HepG2 (cell line): Measurements from ENCODE around the gene RASSF4. TPM values are rescaled to one million over a fixed set of nuclear protein-coding genes. Genes with fewer than 3 reads are reported as not detected.

ENCODE experiments used
- ATF7 ChIP-seq, 2 experiments: fragments of 450-650 bp in 1 of 2; sonication (generic) in 1 of 2; formaldehyde crosslinking in 1 of 2; IDR thresholded peaks; 2 replicates each; pipeline versions ENCODE4 v1.4.0 to v1.6.1; 2016 to 2020; ENCODE audit warnings: antibody characterized with exemption in 1 of 2, mild to moderate bottlenecking in 1 of 2, missing genetic modification reagents in 1 of 2
- ATF7-NPFF ChIP-seq: sonication (generic); formaldehyde crosslinking; IDR thresholded peaks from 2 replicates; pipeline ENCODE4 v1.8.1; 2023; ENCODE audit warnings: mild to moderate bottlenecking, low read depth, missing genetic modification reagents, moderate library complexity
- GATA4 ChIP-seq: sonication (generic); IDR thresholded peaks from 2 replicates; pipeline ENCODE4 v1.6.1; 2016; ENCODE audit warnings: antibody characterized with exemption, low read depth, borderline replicate concordance
- GTF3A ChIP-seq: sonication (generic); formaldehyde crosslinking; conservative IDR thresholded peaks from 2 replicates; pipeline ENCODE4 v1.4.0; 2020; ENCODE audit warnings: mild to moderate bottlenecking, missing genetic modification reagents
- HIVEP1 ChIP-seq: sonication (generic); formaldehyde crosslinking; IDR thresholded peaks from 2 replicates; pipeline ENCODE4 v1.4.0; 2020; ENCODE audit warnings: mild to moderate bottlenecking, missing genetic modification reagents
- KDM2A ChIP-seq: sonication (generic); formaldehyde crosslinking; IDR thresholded peaks from 2 replicates; pipeline ENCODE4 v1.4.0; 2020; ENCODE audit warnings: low read depth, missing genetic modification reagents, borderline replicate concordance
- LCORL ChIP-seq, 2 experiments: fragments of 450-650 bp in 1 of 2; sonication (generic) in 1 of 2; formaldehyde crosslinking in 1 of 2; IDR thresholded peaks; 2 replicates each; pipeline versions ENCODE4 v1.5.0 to v1.6.1; 2017 to 2020; ENCODE audit warnings: antibody characterized with exemption in 1 of 2, missing genetic modification reagents in 1 of 2
- SETDB1 ChIP-seq: sonication (generic); formaldehyde crosslinking; IDR thresholded peaks from 2 replicates; pipeline ENCODE4 v1.5.1; 2020; ENCODE audit warnings: missing genetic modification reagents, mild to moderate bottlenecking, borderline replicate concordance
- TARDBP ChIP-seq: sonication (generic); formaldehyde crosslinking; IDR thresholded peaks from 2 replicates; pipeline ENCODE4 v1.8.0; 2022; ENCODE audit warnings: mild to moderate bottlenecking, missing genetic modification reagents
- WIZ ChIP-seq: sonication (generic); formaldehyde crosslinking; IDR thresholded peaks from 2 replicates; pipeline ENCODE4 v1.5.1; 2020; ENCODE audit warnings: mild to moderate bottlenecking, missing genetic modification reagents
- ZC3H13 ChIP-seq: sonication (generic); formaldehyde crosslinking; IDR thresholded peaks from 2 replicates; pipeline ENCODE4 v1.8.1; 2023; ENCODE audit warnings: mild to moderate bottlenecking, missing genetic modification reagents, moderate library complexity
- ZNF703 ChIP-seq: sonication (generic); formaldehyde crosslinking; IDR thresholded peaks from 2 replicates; pipeline ENCODE4 v1.5.1; 2020; ENCODE audit warnings: missing genetic modification reagents, mild to moderate bottlenecking, moderate library complexity, borderline replicate concordance
- ZNF768 ChIP-seq: sonication (generic); formaldehyde crosslinking; IDR thresholded peaks from 2 replicates; pipeline ENCODE4 v1.4.0; 2020; ENCODE audit warnings: missing genetic modification reagents
- ZNF816 ChIP-seq: sonication (generic); formaldehyde crosslinking; IDR thresholded peaks from 2 replicates; pipeline ENCODE4 v1.8.0; 2022; ENCODE audit warnings: missing genetic modification reagents, mild to moderate bottlenecking, borderline replicate concordance
- polyA plus RNA-seq, 8 experiments: library from polyadenylated mRNA; depleted of rRNA in 3 of 8; stranded (reverse) in 7 of 8; unstranded in 1 of 8; fragments of >200 nt; fragmentation: Illumina TruSeq in 4 of 8; extraction: Trizol in 4 of 8; gene quantifications; 2 replicates each; pipeline versions ENCODE4 v1.2.1 to v1.2.3, GENCODE V29; 2011 to 2016; ENCODE audit warnings: low read depth in 4 of 8, missing spikeins in 1 of 8, mixed read lengths in 1 of 8; ENCODE audit not compliant: insufficient read depth in 1 of 8
- total RNA-seq, 5 experiments: library from RNA; depleted of rRNA; stranded (reverse); fragments of >200 nt; fragmentation: Illumina TruSeq; extraction: Trizol; gene quantifications; 2 replicates each; pipeline ENCODE4 v1.2.3, GENCODE V29; 2016; ENCODE audit warnings: low read depth in 1 of 5
- TF ChIP-seq, protein P1 (sequence below): sonication (generic); formaldehyde crosslinking; IDR thresholded peaks from 2 replicates; pipeline ENCODE4 v1.5.1; 2020; ENCODE audit warnings: missing genetic modification reagents, mild to moderate bottlenecking, borderline replicate concordance
- TF ChIP-seq, protein P2 (sequence below): sonication (generic); formaldehyde crosslinking; IDR thresholded peaks from 2 replicates; pipeline ENCODE4 v1.5.0; 2020; ENCODE audit warnings: mild to moderate bottlenecking, missing genetic modification reagents, moderate library complexity
- TF ChIP-seq, protein P3 (sequence below): sonication (generic); formaldehyde crosslinking; IDR thresholded peaks from 2 replicates; pipeline ENCODE4 v1.4.0; 2020; ENCODE audit warnings: low read depth, missing genetic modification reagents

RASSF4 gene
- total and polyA plus RNA-seq, 2 of the 13 experiments (the other 11 are each of a cell fraction or from before 2014, with no cell fraction given), result 34.0 to 51.7 TPM

DNA sequence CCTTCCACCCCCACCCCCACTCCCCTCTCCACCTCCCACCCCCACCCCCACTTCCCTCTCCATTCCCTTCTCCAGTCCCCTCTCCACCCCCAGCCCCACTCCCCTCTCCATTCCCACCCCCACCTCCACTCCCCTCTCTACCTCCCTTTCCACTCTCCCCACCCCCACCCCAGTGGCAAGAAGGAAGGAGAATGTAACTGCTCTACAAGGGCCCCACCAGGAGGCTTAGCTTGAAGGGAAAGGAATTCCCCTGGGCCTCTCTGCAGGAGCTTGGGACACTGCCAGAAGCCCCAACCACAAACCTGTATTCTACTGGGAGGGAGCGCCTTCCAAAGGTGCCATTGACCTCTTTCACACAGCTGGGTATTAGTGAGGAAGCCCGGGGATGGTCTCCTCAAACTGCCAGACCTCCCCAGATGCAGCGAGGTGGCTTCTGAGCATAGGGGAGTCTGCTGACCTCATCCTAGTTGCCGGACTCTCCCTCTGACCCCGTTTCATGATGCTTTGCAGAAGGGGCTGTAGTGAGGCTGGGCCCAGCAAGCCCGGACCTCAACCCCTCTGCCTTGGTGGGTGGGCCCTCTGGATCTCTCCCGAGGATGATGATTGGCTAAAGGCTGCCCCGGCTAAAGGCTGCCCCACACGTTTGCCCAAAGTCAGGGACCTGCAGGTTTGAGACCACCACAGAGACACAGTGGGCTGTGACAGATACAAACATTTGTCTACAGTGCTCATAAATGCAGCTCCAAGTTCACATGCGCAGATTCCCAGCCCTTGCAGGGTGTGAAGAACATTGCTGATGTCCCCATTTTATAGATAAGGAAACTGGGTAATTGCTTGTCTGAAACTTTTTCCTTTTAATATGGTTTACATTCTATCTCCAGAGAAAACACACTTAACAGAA lies 16.1 kb downstream of the RASSF4 start (continued):
- TF ChIP-seq WIZ (CRISPR knock-in tag) (no peak; the same call in 1 of the 2 replicates), ZNF816 (CRISPR knock-in tag) (no peak; the same call in 1 of the 2 replicates), TARDBP (CRISPR knock-in tag) (peak; percentile 16; the same call in 1 of the 2 replicates), ATF7-NPFF (CRISPR knock-in tag) (no peak), KDM2A (CRISPR knock-in tag) (peak; percentile 80), ATF7 (IDR thresholded peaks at IDR 0.05) (no peak), ATF7 (CRISPR knock-in tag; IDR thresholded peaks at IDR 0.05) (0 out of 2 replicates have a peak, but pooled peaks have one; percentile 69), ZC3H13 (CRISPR knock-in tag) (peak; percentile 73), ZNF703 (CRISPR knock-in tag) (no peak), GTF3A (CRISPR knock-in tag) (no peak), HIVEP1 (peak; percentile 31; the same call in 1 of the 2 replicates), ZNF768 (CRISPR knock-in tag) (no peak), SETDB1 (CRISPR knock-in tag) (no peak), GATA4 (peak; percentile 72; the same call in 1 of the 2 replicates), LCORL (IDR thresholded peaks at IDR 0.05) (no peak), LCORL (CRISPR knock-in tag; IDR thresholded peaks at IDR 0.05) (no peak)
- TF ChIP-seq, protein P1, sequence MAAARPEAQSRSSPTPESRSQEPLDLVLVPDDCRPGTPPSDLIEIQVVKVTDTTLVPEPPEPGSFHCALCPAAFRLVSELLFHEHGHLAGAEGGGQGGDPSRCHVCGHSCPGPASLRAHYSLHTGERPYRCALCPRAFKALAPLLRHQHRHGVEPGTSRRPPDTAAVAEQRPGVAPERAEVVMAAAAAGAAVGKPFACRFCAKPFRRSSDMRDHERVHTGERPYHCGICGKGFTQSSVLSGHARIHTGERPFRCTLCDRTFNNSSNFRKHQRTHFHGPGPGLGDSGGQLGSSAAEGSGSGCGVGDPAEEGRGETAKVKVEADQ (CRISPR knock-in tag), result no peak; the same call in 1 of the 2 replicates
- TF ChIP-seq, protein P2, sequence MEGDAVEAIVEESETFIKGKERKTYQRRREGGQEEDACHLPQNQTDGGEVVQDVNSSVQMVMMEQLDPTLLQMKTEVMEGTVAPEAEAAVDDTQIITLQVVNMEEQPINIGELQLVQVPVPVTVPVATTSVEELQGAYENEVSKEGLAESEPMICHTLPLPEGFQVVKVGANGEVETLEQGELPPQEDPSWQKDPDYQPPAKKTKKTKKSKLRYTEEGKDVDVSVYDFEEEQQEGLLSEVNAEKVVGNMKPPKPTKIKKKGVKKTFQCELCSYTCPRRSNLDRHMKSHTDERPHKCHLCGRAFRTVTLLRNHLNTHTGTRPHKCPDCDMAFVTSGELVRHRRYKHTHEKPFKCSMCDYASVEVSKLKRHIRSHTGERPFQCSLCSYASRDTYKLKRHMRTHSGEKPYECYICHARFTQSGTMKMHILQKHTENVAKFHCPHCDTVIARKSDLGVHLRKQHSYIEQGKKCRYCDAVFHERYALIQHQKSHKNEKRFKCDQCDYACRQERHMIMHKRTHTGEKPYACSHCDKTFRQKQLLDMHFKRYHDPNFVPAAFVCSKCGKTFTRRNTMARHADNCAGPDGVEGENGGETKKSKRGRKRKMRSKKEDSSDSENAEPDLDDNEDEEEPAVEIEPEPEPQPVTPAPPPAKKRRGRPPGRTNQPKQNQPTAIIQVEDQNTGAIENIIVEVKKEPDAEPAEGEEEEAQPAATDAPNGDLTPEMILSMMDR (CRISPR knock-in tag), result peak; percentile 1; the same call in 1 of the 2 replicates
- TF ChIP-seq, protein P3, sequence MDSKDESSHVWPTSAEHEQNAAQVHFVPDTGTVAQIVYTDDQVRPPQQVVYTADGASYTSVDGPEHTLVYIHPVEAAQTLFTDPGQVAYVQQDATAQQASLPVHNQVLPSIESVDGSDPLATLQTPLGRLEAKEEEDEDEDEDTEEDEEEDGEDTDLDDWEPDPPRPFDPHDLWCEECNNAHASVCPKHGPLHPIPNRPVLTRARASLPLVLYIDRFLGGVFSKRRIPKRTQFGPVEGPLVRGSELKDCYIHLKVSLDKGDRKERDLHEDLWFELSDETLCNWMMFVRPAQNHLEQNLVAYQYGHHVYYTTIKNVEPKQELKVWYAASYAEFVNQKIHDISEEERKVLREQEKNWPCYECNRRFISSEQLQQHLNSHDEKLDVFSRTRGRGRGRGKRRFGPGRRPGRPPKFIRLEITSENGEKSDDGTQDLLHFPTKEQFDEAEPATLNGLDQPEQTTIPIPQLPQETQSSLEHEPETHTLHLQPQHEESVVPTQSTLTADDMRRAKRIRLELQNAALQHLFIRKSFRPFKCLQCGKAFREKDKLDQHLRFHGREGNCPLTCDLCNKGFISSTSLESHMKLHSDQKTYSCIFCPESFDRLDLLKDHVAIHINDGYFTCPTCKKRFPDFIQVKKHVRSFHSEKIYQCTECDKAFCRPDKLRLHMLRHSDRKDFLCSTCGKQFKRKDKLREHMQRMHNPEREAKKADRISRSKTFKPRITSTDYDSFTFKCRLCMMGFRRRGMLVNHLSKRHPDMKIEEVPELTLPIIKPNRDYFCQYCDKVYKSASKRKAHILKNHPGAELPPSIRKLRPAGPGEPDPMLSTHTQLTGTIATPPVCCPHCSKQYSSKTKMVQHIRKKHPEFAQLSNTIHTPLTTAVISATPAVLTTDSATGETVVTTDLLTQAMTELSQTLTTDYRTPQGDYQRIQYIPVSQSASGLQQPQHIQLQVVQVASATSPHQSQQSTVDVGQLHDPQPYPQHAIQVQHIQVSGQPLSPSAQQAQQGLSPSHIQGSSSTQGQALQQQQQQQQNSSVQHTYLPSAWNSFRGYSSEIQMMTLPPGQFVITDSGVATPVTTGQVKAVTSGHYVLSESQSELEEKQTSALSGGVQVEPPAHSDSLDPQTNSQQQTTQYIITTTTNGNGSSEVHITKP, result no peak
